Uterine smooth muscle cell (primary cell): ENCODE results near the gene DHX29. TPM values are rescaled to one million over a fixed set of nuclear protein-coding genes. Genes with fewer than 3 reads are reported as not detected.

Experiments
- total RNA-seq: library from RNA; depleted of rRNA; stranded (reverse); fragments of >200 nt; gene quantifications from 2 replicates; pipeline ENCODE4 v1.2.3, GENCODE V29; 2014

DHX29 gene, protein sequence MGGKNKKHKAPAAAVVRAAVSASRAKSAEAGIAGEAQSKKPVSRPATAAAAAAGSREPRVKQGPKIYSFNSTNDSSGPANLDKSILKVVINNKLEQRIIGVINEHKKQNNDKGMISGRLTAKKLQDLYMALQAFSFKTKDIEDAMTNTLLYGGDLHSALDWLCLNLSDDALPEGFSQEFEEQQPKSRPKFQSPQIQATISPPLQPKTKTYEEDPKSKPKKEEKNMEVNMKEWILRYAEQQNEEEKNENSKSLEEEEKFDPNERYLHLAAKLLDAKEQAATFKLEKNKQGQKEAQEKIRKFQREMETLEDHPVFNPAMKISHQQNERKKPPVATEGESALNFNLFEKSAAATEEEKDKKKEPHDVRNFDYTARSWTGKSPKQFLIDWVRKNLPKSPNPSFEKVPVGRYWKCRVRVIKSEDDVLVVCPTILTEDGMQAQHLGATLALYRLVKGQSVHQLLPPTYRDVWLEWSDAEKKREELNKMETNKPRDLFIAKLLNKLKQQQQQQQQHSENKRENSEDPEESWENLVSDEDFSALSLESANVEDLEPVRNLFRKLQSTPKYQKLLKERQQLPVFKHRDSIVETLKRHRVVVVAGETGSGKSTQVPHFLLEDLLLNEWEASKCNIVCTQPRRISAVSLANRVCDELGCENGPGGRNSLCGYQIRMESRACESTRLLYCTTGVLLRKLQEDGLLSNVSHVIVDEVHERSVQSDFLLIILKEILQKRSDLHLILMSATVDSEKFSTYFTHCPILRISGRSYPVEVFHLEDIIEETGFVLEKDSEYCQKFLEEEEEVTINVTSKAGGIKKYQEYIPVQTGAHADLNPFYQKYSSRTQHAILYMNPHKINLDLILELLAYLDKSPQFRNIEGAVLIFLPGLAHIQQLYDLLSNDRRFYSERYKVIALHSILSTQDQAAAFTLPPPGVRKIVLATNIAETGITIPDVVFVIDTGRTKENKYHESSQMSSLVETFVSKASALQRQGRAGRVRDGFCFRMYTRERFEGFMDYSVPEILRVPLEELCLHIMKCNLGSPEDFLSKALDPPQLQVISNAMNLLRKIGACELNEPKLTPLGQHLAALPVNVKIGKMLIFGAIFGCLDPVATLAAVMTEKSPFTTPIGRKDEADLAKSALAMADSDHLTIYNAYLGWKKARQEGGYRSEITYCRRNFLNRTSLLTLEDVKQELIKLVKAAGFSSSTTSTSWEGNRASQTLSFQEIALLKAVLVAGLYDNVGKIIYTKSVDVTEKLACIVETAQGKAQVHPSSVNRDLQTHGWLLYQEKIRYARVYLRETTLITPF (N-terminal part only)
- total RNA-seq = 38.6 and 43.3 TPM in 2 replicates

DNA sequence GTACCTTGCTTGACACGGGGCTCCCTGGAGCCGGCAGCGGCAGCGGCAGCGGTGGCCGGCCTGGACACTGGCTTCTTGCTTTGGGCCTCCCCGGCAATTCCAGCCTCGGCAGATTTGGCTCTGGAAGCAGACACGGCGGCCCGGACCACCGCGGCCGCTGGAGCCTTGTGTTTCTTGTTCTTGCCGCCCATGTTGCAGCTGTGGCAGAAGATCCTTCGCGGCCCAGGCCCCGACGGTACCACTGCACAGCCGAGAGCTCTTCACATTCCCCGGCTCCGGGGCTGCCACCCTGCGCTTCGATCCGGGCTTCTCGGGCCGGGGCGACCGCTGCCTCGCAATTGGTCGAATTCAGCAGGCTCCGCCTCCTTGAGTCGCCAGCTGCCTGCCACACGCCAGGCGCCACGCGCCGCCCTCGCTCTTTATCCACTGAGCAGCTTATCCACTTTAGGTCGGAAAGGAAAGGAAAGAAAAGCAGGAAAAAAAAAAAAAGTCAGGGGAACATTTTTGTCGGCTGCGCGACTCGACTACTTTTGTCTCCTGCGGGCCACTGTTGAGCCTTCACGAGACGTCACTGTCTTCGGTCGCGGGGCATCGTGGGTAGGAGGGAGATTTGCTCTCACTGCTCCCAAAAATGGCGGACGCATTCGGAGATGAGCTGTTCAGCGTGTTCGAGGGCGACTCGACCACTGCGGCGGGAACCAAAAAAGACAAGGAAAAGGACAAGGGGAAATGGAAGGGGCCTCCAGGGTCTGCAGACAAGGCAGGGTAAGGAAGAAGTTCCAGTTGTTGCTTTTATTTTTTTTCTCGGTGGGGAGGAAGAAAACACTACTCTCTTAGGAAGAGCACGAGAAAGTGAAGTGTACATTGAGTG, at the start of gene DHX29, which contains the start of gene MTREX:
TSS of gene DHX29 (minus strand) at position 312 of the 871 bp plus-strand sequence. CDS start at position 191, 121 bp downstream.
TSS of gene MTREX (plus strand) at position 607 of the 871 bp plus-strand sequence. CDS start at position 632, 25 bp downstream.

DNA sequence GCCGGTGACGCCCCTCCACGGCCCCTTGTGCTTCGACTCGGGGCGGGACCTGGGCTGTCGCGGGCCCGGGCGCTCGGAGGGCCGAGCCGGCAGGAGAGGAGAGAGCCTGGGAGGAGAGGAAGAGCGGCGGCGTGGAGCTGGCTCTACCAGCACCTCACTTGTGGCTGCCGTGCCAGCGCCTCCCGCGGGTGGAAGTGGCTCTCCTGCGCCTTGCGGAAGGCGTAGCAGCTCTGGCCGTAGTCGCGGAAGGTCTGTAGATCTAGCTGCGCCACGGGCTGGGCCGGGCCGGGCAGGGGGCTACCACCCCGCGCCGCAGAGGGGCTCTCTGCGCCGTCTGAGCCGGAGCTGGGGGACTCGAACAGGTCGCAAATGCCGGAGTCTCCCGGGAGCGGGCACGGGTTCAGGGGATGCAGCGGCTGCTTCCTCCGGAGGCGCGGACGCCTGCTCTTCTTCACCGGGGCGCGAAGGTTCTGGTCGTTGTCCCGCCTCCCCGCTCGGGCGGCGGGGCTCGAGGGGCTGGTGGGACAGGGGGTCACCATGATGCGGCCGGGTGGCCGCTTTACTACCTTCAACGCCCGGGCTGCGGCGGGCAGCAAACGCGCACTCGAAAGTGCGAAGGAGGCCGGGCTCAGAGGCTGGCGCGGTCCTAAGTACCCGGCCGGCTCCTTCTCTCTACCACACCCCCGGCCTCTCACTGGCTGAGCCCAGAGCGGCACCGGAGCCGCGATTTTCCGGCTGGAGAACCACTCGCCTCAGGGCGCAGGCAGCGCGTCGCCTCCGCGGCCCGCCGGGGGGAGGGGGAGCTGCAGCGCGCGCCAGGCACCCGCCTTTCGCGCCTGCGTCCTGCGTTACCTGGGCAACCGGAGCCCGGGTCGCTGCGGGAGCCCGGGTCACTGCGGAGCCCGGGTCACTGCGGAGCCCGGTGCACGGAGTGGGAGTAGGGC, 74.2 kb downstream of the DHX29 start, which contains the start of gene CCNO:
TSS of gene CCNO (minus strand) at position 624 of the 944 bp plus-strand sequence. CDS start at position 539, 85 bp downstream.

DNA sequence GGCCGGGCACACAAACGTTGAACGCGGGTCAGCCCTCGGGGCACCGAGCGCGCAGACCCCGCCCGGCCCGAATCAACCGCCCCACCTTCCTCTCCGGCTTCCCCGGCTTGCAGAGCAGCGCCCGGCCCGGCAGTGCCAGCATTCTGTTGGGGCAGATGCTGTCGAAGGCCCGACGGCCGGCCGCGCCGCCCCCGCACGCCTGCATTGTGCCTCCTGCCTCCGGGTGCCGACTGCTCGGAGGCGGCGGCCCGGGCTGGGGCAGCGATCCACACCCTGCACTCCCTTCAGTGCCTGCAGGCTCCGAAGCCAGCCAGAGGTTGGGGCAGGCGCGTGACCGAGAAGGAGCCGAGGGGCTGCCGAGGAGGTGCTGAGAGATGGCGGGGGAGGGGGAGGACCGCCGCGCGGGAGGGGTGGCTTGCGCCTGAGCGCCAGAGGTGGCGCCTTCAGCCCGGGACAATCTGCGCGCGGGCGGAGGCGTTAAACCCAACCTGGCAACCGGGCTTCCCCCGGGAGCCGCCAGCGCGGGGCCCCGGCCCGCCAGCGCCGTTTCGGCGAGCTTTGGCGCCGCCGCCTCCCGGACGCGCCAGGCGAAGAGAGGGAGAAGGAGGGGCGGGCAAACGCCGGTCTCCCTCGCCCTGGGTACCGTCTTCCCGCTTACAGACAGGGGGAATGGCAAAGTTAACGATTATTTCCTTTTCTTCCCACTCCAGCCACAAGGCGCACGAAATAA, 80.4 kb downstream of the DHX29 start, which contains the start of gene MCIDAS:
TSS of gene MCIDAS (minus strand) at position 382 of the 730 bp plus-strand sequence. CDS start at position 205, 177 bp downstream.

Other genes starting within 250 kb of the DHX29 start
- not detected in 2 replicates for gene GZMA, start 205.0 kb downstream of the DHX29 start, total RNA-seq
- gene GPX8, start 147.5 kb downstream of the DHX29 start, total RNA-seq = 112 and 126 TPM in 2 replicates
- gene CDC20B, start 134.5 kb downstream of the DHX29 start, total RNA-seq = under 0.01 and 0.22 TPM in 2 replicates
- gene MCIDAS, start 80.4 kb downstream of the DHX29 start, total RNA-seq = not detected in 2 replicates
- 0.12 and 0.22 TPM in 2 replicates for gene CCNO, start 74.1 kb downstream of the DHX29 start, total RNA-seq
- gene MTREX, start 295 bp upstream of the DHX29 start, total RNA-seq = 133 and 214 TPM in 2 replicates
- 53.0 and 61.5 TPM in 2 replicates for gene PLPP1, start 227.3 kb upstream of the DHX29 start, total RNA-seq